ENCODE measurements around the gene TIMM21. TPM values are rescaled to one million over a fixed set of nuclear protein-coding genes. Genes with fewer than 3 reads are reported as not detected.

The TIMM21 gene
- total RNA-seq, 1 experiment from 2014 or later: 46.0 TPM

- H3K4me3 Mint-ChIP-seq: no peak overlapping the region
- no peak overlapping the region for H2BK120ac ChIP-seq (ENCODE audit: low read depth, low read length, poor library complexity, severe bottlenecking)
- no peak overlapping the region for H3K27ac ChIP-seq (ENCODE audit: insufficient read length, low read depth, low read length)
- H3K4me1 Mint-ChIP-seq: peaks cover 38 to 42% of the 10 kb centered on the region in 2 experiments
- peaks cover 9 to 14% (median 11%) of the 10 kb centered on the region in 3 experiments for H3K36me3 Mint-ChIP-seq (ENCODE audit: insufficient read depth in 1 of 3, low read depth in 3 of 3)
- H4K5ac ChIP-seq (ENCODE audit: insufficient read length, low read depth, low read length): no peak overlapping the region
- peaks cover 14 to 16% of the 10 kb centered on the region in 2 experiments for H3K9me3 Mint-ChIP-seq
- no peaks in the 10 kb centered on the region for H3K79me1 ChIP-seq (ENCODE audit: insufficient read depth, low read depth, low read length, poor library complexity, severe bottlenecking)
- no peaks in the 10 kb centered on the region for H3K27me3 ChIP-seq (ENCODE audit: insufficient read depth, low read length)
- H4K20me1 ChIP-seq (ENCODE audit: control insufficient read depth, insufficient read depth, insufficient read length): no peaks in the 10 kb centered on the region
- peak overlapping the region; percentile 13 for H3K4me2 ChIP-seq (ENCODE audit: insufficient read depth, insufficient read length, low read length)
- no peak overlapping the region for H4K91ac ChIP-seq (ENCODE audit: insufficient read length, low read depth, low read length)
- H2BK12ac ChIP-seq (ENCODE audit: insufficient read length, low read depth, low read length): no peak overlapping the region
- peak overlapping the region; percentile 21 for H3K18ac ChIP-seq (ENCODE audit: insufficient read length, low read depth, low read length)
- no peak overlapping the region for H2BK15ac ChIP-seq (ENCODE audit: low read depth, low read length)
- no peak overlapping the region for H2BK5ac ChIP-seq (ENCODE audit: insufficient read length, low read length)
- peak overlapping the region; percentile 13 to 88 (median 77); a peak in 4 of 7 replicates for H3K27ac Mint-ChIP-seq
- DNase-seq: peak; percentile 67
- peaks cover 9% of the 10 kb centered on the region for H3K4me1 ChIP-seq (ENCODE audit: insufficient read depth, low read length)
- H3K23me2 ChIP-seq (ENCODE audit: insufficient read length, low read depth, low read length, poor library complexity, severe bottlenecking): no peaks in the 10 kb centered on the region
- peak; percentile 89 for TF ChIP-seq CTCF (conservative IDR thresholded peaks at IDR 0.05)
- no peak overlapping the region for H2AFZ ChIP-seq (ENCODE audit: low read length)
- no peak overlapping the region for H3K56ac ChIP-seq (ENCODE audit: insufficient read length, low read depth, low read length)
- no peak overlapping the region for H3K9ac ChIP-seq (ENCODE audit: extremely low read depth, insufficient read length, low read length)
- H3T11ph ChIP-seq (ENCODE audit: low read length): no peak overlapping the region
- no peak overlapping the region for H2BK20ac ChIP-seq (ENCODE audit: low read depth, low read length, poor library complexity, severe bottlenecking)
- H2AK5ac ChIP-seq (ENCODE audit: insufficient read length, low read length): no peak overlapping the region
- no peaks in the 10 kb centered on the region for H3K27me3 Mint-ChIP-seq (ENCODE audit: low read depth)
- H3K79me2 ChIP-seq (ENCODE audit: insufficient read depth, low read length): no peaks in the 10 kb centered on the region
- H3K23ac ChIP-seq (ENCODE audit: insufficient read length, low read depth, low read length): no peak overlapping the region
- WGBS (ENCODE audit: extremely low coverage, insufficient read length, low lambda C conversion rate): no CpG with 5 or more reads among the region's 9 CpGs
- no peak overlapping the region for H4K8ac ChIP-seq (replicated peaks; ENCODE audit: insufficient read length, low read depth, low read length)
- H3K14ac ChIP-seq (ENCODE audit: insufficient read depth, low read length): no peak overlapping the region
- H3K9me3 ChIP-seq (ENCODE audit: control insufficient read depth, low read depth, low read length): peaks cover 8% of the 10 kb centered on the region
- H3K4ac ChIP-seq (ENCODE audit: low read depth, low read length): no peak overlapping the region
These were observed 31.4 kb upstream of the TIMM21 start for GRCh38 chr18:74116633-74117554.
